Naive B cell (primary cell): ENCODE measurements around the gene ALLC. TPM values are rescaled to one million over a fixed set of nuclear protein-coding genes. Genes with fewer than 3 reads are reported as not detected.
A peak's percentile ranks its signal among the peaks of the same experiment; 100 is the strongest.

Experiments used
- ATAC-seq, 2 donors: fragments of 150-1000 bp; cut with Tn5 transposase; 2 replicates each; pipeline ENCODE4 v1.10.0; 2021; ENCODE audit warnings: low read depth in 2 of 2, mild to moderate bottlenecking in 2 of 2, moderate library complexity in 2 of 2
- DNase-seq: peaks from one replicate; pipeline ENCODE4 v3.0.0; 2022
- H3K27ac Mint-ChIP-seq, 6 donors: one replicate each; pipeline ENCODE4 v1.8.0; 2020 to 2022; ENCODE audit warnings: mild to moderate bottlenecking in 6 of 6, mixed read lengths in 6 of 6, moderate library complexity in 5 of 6, inconsistent platforms in 2 of 6
- H3K27me3 Mint-ChIP-seq, 3 donors: one replicate each; pipeline ENCODE4 v1.8.0; 2021 to 2022; ENCODE audit warnings: mixed read lengths in 3 of 3, mild to moderate bottlenecking in 1 of 3
- H3K36me3 Mint-ChIP-seq, 2 donors: one replicate each; pipeline ENCODE4 v1.8.0; 2020 to 2022; ENCODE audit warnings: mixed read lengths in 2 of 2, inconsistent platforms in 1 of 2, mild to moderate bottlenecking in 1 of 2
- H3K4me1 Mint-ChIP-seq, 3 donors: one replicate each; pipeline ENCODE4 v1.8.0; 2020 to 2022; ENCODE audit warnings: mixed read lengths in 3 of 3, inconsistent platforms in 1 of 3, mild to moderate bottlenecking in 1 of 3, moderate library complexity in 1 of 3
- H3K4me3 Mint-ChIP-seq, 8 donors: one replicate each; pipeline ENCODE4 v1.8.0; 2020 to 2022; ENCODE audit warnings: mild to moderate bottlenecking in 8 of 8, mixed read lengths in 8 of 8, moderate library complexity in 8 of 8, inconsistent platforms in 2 of 8
- H3K9me3 Mint-ChIP-seq, 7 donors: one replicate each; pipeline ENCODE4 v1.8.0; 2020 to 2022; ENCODE audit warnings: mixed read lengths in 7 of 7, mild to moderate bottlenecking in 5 of 7, inconsistent platforms in 2 of 7, moderate library complexity in 1 of 7
- polyA plus RNA-seq, 6 donors: library from polyadenylated mRNA; unstranded; fragments of 300-500 nt; fragmentation: Illumina TruSeq; gene quantifications; one replicate each; pipeline ENCODE4 v1.2.3, GENCODE V29; 2021; ENCODE audit warnings: low read depth in 6 of 6

The ALLC gene
- polyA plus RNA-seq, 6 donors from 2014 or later: not detected

DNA sequence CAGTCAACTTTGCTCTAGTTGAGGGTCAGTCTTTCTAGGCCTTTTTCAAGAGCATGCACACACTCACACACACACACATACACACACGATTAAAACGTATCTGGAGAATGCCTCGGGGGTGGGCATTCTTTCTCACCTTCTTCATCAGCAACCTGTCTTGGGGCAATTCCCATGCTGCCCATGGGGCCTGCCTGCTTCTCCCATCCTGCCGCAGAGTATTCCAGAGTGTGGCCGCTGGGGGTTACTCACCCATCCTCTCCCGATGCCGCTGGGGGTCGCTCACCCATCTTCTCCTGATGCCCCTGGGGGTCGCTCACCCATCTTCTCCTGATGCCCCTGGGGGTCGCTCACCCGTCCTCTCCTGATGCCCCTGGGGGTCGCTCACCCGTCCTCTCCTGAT is 10.8 kb upstream of the ALLC start:
- H3K4me3 Mint-ChIP-seq: no peak overlapping the region
- ATAC-seq: no peak
- H3K4me1 Mint-ChIP-seq: peaks cover 14 to 17% (median 16%) of the 10 kb centered on the region in 3 donors
- H3K27ac Mint-ChIP-seq: no peak overlapping the region
- no peaks in the 10 kb centered on the region for H3K9me3 Mint-ChIP-seq
- DNase-seq: no peak
- H3K27me3 Mint-ChIP-seq: peaks cover 0 to 18% (median 4%) of the 10 kb centered on the region in 3 donors
- no peaks in the 10 kb centered on the region for H3K36me3 Mint-ChIP-seq

DNA sequence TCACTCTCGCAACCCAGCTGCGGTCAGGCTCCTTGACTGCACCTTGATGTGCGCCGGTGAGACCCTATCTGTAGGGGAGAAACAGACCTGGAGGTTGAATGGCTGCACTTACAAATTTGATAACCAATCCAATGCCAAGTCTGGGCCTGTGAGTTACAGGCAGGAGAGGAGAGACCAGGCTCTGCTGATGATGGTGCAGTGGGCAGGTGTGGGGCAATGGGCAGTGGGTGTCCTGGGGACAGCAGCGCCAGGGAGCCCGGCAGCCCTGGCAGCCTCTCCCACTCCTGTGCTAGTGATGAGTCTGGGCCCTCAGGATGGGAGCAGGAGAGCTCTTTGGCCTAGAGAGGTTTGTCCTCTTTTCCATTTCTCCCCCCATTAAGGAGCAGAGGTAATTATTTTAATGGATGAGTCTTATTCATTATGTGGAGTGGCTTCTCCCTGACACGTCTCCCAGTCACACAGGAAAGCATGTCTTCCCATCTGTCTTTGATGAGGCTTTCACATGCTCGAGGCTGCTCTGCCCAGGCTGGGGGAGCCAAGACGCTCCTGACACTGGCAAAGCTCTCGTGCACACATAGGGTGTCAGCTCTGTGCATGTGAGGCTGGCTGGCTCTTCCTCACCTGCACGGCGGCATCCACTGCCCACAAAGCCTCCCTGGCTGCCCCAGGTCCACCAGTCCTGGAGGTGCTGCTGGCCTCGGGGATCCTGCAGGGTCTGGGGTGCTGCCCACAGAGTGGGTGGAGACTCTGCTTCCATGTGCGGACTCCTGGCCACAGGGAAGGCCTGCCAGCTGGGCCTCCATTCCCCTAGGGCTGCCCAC is 10.0 kb upstream of the ALLC start:
- Mint-ChIP-seq H3K36me3 (no peaks in the 10 kb centered on the region), H3K27ac (peak overlapping the region in 2 of 6 donors; percentile 33 to 47), H3K4me3 (no peak overlapping the region), H3K9me3 (no peaks in the 10 kb centered on the region), H3K4me1 (peaks cover 15 to 18% (median 17%) of the 10 kb centered on the region in 3 donors), H3K27me3 (peaks cover 0 to 16% (median 4%) of the 10 kb centered on the region in 3 donors)
- ATAC-seq (no peak), DNase-seq (no peak)

- Mint-ChIP-seq H3K36me3 (no peaks in the 10 kb centered on the region), H3K27me3 (peaks cover 0 to 9% (median 4%) of the 10 kb centered on the region in 3 donors), H3K4me1 (peaks cover 15 to 18% (median 17%) of the 10 kb centered on the region in 3 donors), H3K4me3 (no peak overlapping the region), H3K9me3 (no peaks in the 10 kb centered on the region), H3K27ac (no peak overlapping the region)
- ATAC-seq (no peak), DNase-seq (no peak)
Measured at GRCh38 chr2:3648652-3649177, 9.3 kb upstream of the ALLC start.

- H3K9me3 Mint-ChIP-seq: no peaks in the 10 kb centered on the region
- H3K36me3 Mint-ChIP-seq: no peaks in the 10 kb centered on the region
- no peak for DNase-seq
- peak overlapping the region in 1 of 8 donors; percentile 62 for H3K4me3 Mint-ChIP-seq
- no peak for ATAC-seq
- H3K27me3 Mint-ChIP-seq: peaks cover 0 to 9% (median 4%) of the 10 kb centered on the region in 3 donors
- peaks cover 15 to 18% (median 17%) of the 10 kb centered on the region in 3 donors for H3K4me1 Mint-ChIP-seq
- H3K27ac Mint-ChIP-seq: peak overlapping the region in 1 of 6 donors; percentile 64
Measured at GRCh38 chr2:3649581-3649980, 8.4 kb upstream of the ALLC start.

DNA sequence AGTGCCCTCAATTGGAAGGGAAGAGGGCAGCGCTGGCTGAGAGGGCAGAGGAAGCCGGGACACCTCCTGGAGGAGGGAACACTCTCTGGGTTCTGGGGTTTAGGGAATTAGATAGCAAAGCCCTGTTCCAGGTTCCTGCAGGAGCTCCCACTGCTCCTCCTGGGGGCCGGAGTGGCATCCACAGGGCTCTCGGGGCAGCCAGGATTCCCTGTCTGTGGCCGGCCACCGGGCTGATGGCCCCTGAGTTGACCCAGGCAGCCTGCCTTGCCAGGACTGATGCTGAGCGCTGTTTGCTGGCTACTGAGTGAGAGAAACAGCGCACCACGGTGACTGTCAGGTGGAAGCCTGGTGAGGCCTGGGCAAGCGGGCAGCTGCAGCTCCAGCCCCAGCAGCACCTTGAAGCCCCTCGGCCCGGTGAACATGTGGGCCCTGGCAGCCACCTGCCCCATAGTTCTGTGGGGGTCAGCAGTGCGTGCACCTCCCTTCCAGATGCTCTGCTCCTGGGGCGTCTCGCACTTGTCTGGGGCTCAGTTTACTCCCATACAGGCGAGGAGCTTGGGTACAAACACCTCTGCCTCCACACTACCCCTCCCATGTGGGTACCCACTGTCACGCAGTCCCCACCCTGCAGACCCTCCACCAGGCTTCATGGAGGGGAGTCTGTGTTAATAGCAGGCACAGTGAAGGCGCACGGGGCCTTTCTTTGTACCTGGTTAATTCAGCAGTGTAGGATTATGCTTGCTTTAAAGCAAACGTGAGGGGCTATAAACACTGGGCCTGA is 7.7 kb upstream of the ALLC start:
- ATAC-seq (no peak), DNase-seq (no peak)
- Mint-ChIP-seq H3K27ac (peak overlapping the region in 3 of 6 donors; percentile 85 to 94 (median 87)), H3K9me3 (no peaks in the 10 kb centered on the region), H3K4me3 (peak overlapping the region in 7 of 8 donors; percentile 62 to 93 (median 82)), H3K4me1 (peaks cover 15 to 18% (median 17%) of the 10 kb centered on the region in 3 donors), H3K27me3 (peaks cover 0 to 9% (median 4%) of the 10 kb centered on the region in 3 donors), H3K36me3 (no peaks in the 10 kb centered on the region)

GRCh38 chr2:3651691-3652648 is 6.0 kb upstream of the ALLC start:
- H3K27ac Mint-ChIP-seq: peak overlapping the region; percentile 59 to 98 (median 89)
- ATAC-seq: peak; percentile 74 to 76
- H3K4me1 Mint-ChIP-seq: peaks cover 15 to 22% (median 17%) of the 10 kb centered on the region in 3 donors
- peak; percentile 73 for DNase-seq
- peaks cover 4 to 15% (median 8%) of the 10 kb centered on the region in 3 donors for H3K27me3 Mint-ChIP-seq
- H3K4me3 Mint-ChIP-seq: peak overlapping the region; percentile 79 to 92 (median 89)
- no peaks in the 10 kb centered on the region for H3K9me3 Mint-ChIP-seq
- no peaks in the 10 kb centered on the region for H3K36me3 Mint-ChIP-seq

DNA sequence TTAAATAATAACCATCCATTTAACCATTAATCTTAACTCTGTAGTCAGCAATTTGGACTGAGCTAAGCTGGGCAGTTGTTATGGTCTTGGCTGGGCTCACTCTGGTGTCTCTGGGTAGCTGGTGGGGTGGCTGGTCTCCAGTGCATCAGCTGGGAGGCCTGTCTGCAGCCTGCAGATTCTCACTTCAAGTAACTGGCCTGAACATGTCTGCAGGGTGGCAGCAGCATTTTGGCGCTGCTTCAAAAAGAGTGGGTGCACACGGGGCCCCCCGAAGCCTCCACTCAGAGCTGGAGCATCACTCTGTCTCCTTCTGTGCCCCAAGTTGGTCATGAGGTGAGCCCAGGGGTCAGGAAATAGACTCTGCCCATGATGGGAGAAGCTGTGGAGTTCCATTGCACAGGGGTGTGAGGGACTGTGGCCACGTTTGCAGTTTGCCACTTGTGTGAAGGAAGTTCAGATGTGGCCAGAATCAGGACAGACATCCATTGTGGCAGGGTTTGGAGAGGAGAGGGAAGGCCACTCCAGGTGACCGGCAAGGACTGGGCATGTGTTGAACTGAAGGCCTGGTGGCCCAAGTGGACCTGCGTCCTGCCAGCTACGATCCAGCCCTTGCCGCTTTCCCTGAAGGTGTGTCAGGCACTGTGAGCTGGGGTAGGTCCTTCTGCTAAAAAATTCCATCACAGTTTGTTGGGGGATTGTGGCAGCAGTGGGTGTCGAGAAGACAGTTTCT is 4.9 kb upstream of the ALLC start:
- no peak overlapping the region for H3K4me3 Mint-ChIP-seq
- ATAC-seq: no peak
- H3K27ac Mint-ChIP-seq: peak overlapping the region in 2 of 6 donors; percentile 10 to 78

DNA sequence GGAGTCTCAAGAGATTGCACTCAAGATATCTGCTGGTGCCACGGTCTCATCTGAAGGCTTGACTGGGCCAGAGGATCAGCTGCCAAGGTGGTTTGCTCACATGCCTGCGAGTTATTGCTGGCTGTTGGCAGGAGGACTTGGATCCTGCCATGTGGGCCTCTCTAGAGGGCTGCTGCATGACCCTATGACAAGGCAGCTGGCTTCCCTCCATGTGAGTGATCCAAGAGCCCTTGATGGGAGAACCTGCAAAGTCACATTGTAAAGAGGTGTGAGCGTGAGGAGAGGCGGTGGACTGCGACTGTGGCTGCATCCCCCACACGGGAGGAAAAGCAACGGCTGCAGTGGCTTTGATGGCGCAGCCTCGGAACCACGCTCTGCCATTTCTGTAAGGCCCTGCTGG is 4.0 kb upstream of the ALLC start:
- no peaks in the 10 kb centered on the region for H3K9me3 Mint-ChIP-seq

More for the DNA sequence above, 4.9 kb upstream of the ALLC start:
- no peaks in the 10 kb centered on the region for H3K9me3 Mint-ChIP-seq
- H3K4me1 Mint-ChIP-seq: peaks cover 15 to 22% (median 17%) of the 10 kb centered on the region in 3 donors
- H3K36me3 Mint-ChIP-seq: no peaks in the 10 kb centered on the region
- peaks cover 4 to 15% (median 8%) of the 10 kb centered on the region in 3 donors for H3K27me3 Mint-ChIP-seq
- DNase-seq: no peak

GRCh38 chr2:3654531-3655225 is 3.3 kb upstream of the ALLC start:
- ATAC-seq (no peak), DNase-seq (no peak)

More for the DNA sequence above, 4.0 kb upstream of the ALLC start:
- H3K4me3 Mint-ChIP-seq: peak overlapping the region in 3 of 8 donors; percentile 14 to 26 (median 25)
- H3K36me3 Mint-ChIP-seq: no peaks in the 10 kb centered on the region
- no peak for ATAC-seq
- H3K4me1 Mint-ChIP-seq: peaks cover 17 to 22% (median 17%) of the 10 kb centered on the region in 3 donors
- no peak for DNase-seq
- peaks cover 4 to 15% (median 8%) of the 10 kb centered on the region in 3 donors for H3K27me3 Mint-ChIP-seq
- peak overlapping the region in 1 of 6 donors; percentile 10 for H3K27ac Mint-ChIP-seq

GRCh38 chr2:3655871-3656761 is 1.9 kb upstream of the ALLC start:
- no peak overlapping the region for H3K4me3 Mint-ChIP-seq
- no peak for ATAC-seq
- peak overlapping the region in 2 of 6 donors; percentile 51 to 56 for H3K27ac Mint-ChIP-seq
- no peak for DNase-seq
- no peaks in the 10 kb centered on the region for H3K9me3 Mint-ChIP-seq
- no peaks in the 10 kb centered on the region for H3K36me3 Mint-ChIP-seq
- peaks cover 12 to 17% (median 13%) of the 10 kb centered on the region in 3 donors for H3K4me1 Mint-ChIP-seq
- peaks cover 0 to 8% (median 6%) of the 10 kb centered on the region in 3 donors for H3K27me3 Mint-ChIP-seq

More at GRCh38 chr2:3654531-3655225, 3.3 kb upstream of the ALLC start:
- no peak overlapping the region for H3K4me3 Mint-ChIP-seq
- H3K4me1 Mint-ChIP-seq: peaks cover 17 to 22% (median 17%) of the 10 kb centered on the region in 3 donors
- H3K36me3 Mint-ChIP-seq: no peaks in the 10 kb centered on the region
- no peaks in the 10 kb centered on the region for H3K9me3 Mint-ChIP-seq
- peaks cover 4 to 11% (median 8%) of the 10 kb centered on the region in 3 donors for H3K27me3 Mint-ChIP-seq
- peak overlapping the region in 2 of 6 donors; percentile 51 to 58 for H3K27ac Mint-ChIP-seq
